Stimulated activated CD8-positive, alpha-beta memory T cell treated with anti-CD3 and anti-CD28 coated beads, Interleukin-4, amount 100 ng/mL, for 24 hours (primary cell): Measurements from ENCODE around the gene PROM1.

ENCODE experiments used
- DNase-seq: peaks from one replicate; pipeline ENCODE4 v3.0.0-alpha.2; 2020; ENCODE audit warnings: low read depth

Gene PROM1

GRCh38 chr4:15983610-15984009, 100.2 kb downstream of the PROM1 start:
- DNase-seq, result no peak

DNA sequence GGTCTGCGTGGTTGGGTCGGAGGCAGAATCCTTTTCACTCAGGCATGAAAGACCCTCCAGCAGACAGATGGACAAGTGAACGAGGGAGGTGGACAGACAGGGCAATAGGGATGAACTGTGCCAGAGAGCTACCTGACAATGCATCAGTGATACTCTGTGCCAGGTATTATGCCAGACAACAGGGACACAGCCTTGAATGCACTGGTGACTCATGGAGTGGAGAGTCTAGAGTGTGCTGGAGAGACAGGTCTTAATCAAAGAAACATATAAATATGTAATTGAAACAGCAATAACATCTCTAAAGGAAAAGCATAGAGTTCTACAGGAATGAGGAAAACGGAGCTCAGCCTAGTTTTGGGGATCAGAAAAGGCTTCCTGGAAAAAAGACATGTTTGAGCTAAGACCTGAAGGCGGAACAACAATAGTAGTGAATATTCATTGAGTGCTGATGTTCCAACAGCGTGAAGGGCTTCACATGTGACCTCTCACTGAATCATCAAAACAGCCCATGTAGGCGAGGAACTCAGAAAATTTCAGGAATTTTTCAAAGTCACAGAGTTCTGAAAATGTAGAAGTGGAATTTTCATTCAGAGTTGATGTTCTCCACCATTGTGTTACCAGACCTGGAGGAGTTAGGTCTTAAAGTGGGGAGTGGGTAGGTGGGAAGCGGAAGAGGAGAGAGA, 100.8 kb downstream of the PROM1 start:
- DNase-seq, result no peak

DNA sequence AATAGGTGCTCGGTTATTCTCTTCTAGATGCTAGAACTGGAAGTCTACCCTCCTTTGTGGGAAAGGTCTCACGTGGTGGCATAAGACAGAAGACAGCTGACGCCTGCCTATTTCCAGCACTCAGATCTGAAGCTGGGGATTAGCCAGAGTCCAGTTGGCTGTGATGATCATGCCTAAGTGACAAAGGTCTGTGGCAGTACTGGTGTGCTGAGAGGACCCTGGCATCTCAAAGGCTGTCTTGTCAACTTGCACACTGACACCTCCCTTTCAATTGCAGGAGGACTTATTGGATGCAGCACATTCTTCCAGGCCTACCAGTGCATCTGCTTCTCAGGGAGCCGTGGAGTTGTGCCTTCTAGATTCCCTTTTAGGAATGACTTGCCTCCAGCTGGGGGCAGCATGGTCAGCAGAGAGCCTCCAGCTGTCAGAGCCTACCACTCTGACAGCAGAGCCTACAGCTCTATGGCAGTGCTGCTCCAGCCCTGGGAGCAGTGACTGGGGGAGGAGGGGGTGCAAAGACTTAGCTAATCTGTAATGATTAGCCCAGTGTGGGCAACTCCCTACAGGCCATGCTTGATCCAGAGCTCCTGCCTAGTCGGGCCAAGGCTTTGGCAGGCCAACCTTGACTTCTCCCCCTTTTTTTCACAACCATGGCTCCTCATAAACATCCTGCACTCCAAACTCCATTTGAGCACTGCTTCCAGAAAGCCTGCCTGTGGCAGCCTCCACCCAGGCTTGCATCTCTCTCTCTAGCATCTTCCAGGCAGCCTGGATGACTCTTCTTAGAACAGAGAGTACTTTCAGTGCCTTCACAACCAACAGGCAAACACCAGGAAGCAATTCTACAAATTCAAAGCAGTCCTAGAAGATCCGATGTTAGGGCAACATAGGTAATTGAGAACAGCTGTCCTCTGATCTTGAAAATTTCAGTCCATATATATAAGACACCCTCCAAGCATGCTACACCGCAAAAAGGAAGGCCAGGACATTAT, 107.1 kb downstream of the PROM1 start:
- no peak for DNase-seq

- DNase-seq, result no peak
Measured at GRCh38 chr4:15971068-15971801, 112.6 kb downstream of the PROM1 start.

GRCh38 chr4:15968551-15969300, 115.1 kb downstream of the PROM1 start:
- DNase-seq, result no peak

GRCh38 chr4:15965325-15965724, 118.5 kb downstream of the PROM1 start:
- no peak for DNase-seq

GRCh38 chr4:15964159-15964558, 119.7 kb downstream of the PROM1 start:
- DNase-seq, result no peak

- peak; percentile 57 for DNase-seq
Measured at GRCh38 chr4:15963576-15963975, 120.2 kb downstream of the PROM1 start.

DNA sequence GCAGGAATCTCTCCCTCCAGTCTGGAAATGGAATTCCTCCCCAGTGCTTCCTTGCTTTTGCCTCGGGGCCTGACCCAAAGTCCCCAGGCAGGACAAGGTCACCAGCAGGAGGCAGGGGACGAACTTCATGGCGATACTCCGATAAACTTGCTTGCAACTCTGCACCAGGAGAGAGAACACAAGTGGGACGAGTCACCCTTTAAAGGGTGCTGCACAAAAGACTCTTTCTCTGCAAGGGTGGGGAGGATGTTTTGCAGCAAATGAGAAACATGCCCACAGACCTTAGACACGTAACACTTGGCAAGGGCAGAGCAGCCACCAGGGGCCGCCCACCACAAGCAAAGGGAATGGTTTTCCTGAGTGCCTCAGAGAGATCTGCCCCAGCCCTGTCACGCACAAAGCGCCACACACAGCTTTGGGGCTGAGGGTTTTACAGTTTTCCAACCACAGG, 120.8 kb downstream of the PROM1 start, which contains the start of gene FGFBP2:
TSS of gene FGFBP2 (minus strand) at position 175 of the 451 bp plus-strand sequence. CDS start at position 129, 46 bp downstream.
- DNase-seq, result peak; percentile 67

- DNase-seq, result peak; percentile 15
Measured at GRCh38 chr4:15961781-15962510, 121.9 kb downstream of the PROM1 start.

DNA sequence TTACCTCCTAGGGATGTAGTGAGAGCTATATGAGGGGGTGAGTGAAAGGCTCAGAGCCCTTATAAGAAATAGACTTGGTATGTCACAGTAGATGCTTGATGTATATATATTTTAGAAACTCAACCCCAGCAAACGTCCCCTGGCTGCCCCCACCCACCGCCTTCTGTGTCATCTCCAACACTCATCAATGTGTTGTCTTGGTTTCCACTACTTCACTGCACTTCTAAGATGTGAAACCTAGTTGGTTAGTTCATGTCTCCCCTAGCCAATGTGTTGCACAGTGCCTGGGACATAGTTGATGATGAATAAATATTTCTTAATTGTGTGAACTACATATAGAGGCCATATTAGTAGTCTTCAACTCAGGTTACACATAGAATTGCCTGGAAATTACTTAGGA, 125.3 kb downstream of the PROM1 start:
- peak; percentile 11 for DNase-seq

DNA sequence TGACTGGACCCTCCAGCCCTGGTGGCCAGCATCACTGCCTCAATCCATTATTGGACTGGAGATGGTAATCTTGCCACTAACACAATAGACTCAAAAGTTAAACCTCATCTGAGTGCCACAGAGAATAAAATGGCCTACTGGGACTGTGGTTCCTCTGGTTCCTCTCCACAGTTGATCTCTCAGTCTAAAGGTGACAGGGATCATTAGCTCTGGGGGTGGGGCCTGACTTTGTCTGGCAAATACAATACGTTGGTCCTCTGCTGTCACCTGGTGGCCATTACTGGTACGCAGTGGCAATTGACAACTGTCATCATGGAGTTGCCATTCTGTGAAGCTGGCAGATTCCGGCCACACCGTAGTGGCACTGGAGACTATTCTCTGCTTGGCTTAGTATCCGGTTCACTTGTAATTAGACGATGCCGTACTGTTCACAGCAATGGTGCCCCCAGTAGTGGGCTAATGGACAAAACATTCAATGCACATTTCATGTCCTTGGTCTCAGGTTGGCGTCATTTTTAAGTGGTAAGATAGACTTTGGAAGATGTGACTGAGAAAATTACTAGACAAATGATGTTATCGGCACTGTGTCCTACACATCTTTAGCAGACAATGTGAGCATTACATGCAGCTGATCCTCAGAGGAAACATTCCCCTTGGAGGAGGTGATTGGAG, 127.5 kb downstream of the PROM1 start:
- peak; percentile 77 for DNase-seq

DNA sequence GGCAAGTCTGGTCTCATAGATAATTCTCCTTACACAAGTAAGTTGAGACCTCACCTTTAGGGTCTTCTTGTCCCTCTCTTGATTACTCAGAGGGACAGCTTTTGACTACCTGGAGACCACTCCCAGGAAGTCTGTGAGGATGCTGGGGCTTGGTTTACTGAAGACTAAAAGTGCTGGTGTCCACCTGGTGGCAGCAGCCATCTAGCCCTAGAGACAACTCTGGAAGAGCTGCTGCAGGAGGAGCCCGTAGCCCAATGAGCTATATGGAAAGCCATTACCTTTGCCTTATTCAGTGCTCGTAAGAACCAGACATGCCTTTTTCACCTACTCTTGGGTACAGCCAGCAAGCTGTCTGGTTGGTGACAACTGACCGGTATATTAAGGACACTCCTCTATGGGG, 128.2 kb downstream of the PROM1 start:
- no peak for DNase-seq

GRCh38 chr4:15953625-15954024, 130.2 kb downstream of the PROM1 start:
- DNase-seq, result no peak

GRCh38 chr4:15951781-15952180, 132.0 kb downstream of the PROM1 start:
- no peak for DNase-seq

- no peak for DNase-seq
Measured at GRCh38 chr4:15948826-15949225, 135.0 kb downstream of the PROM1 start.

- DNase-seq, result no peak
Measured at GRCh38 chr4:15947684-15948083, 136.1 kb downstream of the PROM1 start.

DNA sequence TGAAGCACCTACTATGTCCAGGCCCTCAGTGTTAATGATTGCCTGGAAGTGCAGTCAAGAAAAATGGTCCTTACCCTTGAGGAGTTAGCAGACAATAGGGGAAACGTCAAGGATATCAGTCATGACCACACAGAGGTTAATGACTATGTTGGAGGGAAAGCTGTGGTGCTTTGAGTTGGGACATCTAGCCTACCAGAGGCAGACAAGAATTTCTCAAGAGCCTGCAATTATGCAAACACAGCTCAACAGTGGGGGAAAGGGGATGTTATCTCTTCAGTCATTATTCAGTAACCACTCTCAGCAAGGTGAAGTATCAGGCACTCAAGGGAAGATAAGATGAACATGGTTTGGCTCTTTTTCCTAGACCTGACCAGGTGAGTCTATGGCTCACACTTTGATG, 138.3 kb downstream of the PROM1 start:
- DNase-seq, result no peak

DNA sequence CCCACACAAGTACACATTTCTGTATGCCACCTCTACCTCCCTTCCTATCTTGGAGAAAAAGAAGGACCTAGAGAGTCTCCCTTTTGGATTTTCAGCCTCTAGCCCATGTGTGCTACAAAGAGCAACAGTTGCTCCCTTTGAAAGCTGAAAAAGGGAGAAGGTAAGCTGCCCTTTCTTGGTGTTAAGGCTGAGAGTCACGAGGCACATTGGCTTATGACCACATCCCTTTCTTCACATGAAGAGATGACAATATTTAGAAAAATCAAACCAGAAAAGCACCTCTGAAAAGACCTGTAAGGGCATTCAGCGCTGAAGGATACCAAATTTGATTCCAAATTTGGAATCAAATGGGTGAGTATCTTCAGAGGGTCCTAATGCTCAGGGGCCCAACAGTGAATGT, 138.9 kb downstream of the PROM1 start:
- no peak for DNase-seq

DNA sequence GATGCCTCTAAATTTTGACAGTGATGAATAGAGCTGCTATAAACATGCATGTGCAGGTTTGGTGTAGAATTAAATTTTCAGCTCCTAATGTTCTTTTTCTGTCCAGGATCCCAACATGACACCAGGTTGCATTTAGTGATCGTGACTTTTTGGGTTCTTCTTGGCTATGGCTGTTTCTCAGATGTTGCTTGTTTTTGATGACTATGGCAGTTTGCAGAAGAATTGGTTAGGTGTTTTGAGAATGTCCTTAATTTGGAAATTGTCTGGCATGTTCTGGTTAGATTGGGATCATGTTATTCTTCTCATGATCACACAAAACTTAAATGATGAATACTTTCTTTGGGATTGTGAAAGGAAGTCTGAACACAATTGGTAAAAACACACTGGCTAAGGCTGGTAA, 141.5 kb downstream of the PROM1 start:
- DNase-seq, result no peak
